Stimulated activated CD8-positive, alpha-beta memory T cell treated with anti-CD3 and anti-CD28 coated beads, Interleukin-12 subunit alpha, Interleukin-12 subunit beta, amount 100 ng/mL, for 4 hours (primary cell): ENCODE results near the gene ASTL.

Source experiments
- DNase-seq: peaks from one replicate; pipeline ENCODE4 v3.0.0-alpha.2; 2020; ENCODE audit warnings: low read depth

Gene ASTL

DNA sequence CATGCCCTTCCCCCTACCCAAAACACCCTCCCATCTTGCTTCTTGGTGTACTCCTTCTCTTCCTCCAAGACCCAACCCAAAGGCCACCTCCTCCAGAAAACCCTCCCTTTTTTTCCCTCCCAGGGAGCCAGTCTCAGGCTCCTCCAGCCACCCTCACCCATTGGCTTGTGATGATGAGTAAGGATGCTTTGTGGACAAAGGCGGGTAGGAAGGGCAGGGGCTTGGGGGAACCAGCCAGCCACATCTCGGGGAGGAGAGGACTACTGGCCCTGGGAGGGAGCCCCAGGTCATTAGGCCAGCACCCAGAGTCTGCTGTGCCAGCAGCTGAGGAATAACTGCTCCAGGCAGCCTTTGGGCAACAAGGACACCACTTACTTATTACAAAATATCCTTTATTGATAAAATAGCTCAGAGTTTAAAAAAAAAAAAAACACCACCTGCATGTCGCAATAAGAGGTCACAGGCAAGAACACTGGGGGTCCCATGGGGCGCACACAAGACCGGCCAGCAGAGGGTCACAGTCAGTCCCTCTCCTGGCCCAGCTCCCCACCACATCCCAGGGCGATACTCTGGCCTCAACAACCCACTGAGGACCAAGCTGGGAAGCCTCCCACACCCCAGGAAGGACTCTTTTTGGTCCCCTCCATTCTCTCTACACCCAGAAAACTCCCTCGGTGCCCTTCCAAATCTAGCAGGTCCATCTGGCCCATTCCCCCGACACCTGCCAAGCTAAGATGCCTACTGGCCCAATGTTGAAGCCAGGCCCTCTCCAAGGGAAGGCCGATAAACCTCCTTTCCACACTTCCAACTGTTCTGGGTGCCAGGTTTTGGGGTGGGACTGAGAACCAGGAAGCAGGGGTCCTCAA is 25.6 kb downstream of the ASTL start:
- DNase-seq, result no peak

DNA sequence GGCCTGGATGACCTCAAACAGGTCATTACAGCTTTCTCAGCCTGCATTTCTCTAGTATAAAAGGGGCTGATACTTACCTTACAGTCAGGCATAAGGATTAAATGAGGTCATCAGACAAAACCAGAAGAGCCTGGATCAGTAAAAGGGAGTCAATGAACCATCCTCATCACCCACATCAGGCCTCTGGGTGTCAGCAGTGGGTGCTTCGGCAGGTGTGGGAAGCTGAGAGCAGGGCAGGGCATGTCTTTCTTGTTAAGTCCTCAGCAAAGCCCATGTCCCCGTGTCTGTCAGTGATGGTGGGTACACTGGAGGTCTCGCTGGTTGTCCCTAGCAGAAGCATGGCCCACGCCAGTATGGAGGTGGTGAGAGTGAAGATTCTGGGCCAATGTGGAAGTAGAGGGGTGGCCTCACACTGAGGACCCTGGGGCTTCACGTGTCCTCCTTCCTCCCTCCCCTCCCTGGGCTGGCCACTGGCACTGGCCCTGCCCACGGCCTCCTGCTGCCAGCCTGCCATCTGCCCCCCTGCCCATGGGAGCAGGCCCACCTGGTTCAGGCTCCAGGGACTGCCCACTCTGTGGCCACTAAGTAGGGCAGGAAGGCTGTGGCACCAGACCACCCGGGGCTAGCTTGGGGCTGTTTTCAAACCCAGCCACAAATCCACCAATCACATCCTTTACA is 26.3 kb downstream of the ASTL start:
- no peak for DNase-seq

DNA sequence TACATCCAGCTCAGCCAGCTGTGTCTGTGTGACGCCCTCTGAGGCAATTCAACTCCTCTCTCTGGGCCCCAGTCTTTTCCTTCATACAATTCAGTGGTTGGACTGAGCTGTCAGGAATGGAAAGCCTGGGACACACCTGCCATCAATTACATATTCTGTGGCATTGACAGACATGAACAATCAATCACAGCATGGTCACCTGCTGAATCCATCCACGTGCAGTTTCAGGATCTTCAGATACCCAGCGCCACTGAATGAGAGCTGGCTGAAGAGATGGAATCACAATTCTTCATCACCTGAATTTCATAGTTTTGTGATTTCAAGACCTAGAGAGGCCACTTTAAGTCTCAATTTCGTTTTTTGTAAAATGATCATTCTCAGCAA is 27.1 kb downstream of the ASTL start:
- no peak for DNase-seq

DNA sequence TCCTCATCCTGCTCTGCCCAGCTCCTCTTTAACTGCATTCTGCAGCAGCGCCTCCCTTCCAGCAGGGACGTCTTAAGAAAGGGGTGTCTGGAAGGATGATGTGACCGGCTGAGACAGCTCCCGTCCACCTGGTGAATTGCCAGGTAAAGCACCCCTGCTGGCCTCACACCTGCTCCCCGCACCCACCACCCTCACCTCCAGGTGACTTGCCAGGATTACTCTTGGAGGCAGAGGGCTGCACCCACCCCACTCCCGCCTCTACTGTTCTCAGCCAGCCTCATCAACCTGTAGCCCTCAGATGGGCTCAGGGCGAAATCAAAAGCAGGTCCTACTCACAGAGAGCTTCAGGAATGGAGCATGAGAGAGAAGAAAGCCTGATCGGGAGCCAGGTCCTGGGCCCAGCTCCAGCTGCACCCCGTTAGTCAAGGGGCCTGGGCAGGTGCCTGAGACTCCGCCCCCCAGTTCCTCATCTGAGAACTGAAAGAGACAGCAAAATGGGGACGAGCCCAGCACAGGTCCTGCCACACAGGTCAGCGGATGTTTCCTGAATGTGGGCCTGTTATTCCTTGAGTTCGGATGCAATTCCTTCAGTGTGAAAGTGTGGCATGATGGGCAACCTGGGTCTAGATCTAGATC is 27.6 kb downstream of the ASTL start:
- no peak for DNase-seq

DNA sequence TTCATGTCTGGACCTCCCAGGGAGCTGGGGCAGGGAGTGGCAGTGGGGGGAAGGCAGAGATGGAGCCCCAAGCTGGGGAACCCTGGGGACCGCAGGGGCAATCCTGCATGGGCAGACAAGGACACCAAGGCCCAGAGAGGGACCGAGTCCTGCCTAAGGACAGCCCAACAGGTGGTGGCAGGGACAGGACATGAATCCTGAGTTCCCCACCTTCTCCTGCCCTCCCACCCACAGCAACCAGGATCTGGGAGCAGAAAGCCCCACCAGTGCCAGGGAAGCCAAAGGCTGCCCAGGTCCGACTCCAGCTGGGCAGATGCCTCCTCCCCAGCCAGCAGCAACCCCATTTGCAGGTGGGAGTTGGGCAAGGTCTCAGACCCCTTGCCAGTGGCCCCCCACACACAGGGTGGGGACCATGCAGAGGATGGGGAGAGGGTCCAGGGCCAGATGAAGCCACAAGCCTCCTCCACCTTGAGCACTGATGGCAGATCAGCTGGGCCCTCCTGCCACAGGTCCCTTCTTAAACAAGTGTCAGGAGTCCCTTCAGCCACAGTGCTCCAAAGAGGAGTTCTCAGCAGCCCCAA is 28.3 kb downstream of the ASTL start:
- no peak for DNase-seq

DNA sequence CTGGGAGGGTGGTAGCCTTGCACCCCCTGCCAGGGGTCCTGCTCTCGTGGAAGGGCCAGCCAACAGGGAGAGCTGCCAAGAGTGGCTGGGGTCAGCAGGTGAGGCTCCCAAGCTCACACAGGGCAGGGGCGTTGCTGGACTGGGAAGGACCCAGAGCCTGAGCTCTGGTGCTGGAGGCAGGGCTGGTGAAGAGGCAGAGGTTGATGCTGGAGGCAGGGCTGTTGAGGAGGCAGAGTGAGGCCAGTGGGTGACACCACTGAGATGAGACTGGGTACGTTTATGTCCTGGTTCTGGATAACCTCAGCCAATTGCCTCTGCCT is 29.0 kb downstream of the ASTL start:
- no peak for DNase-seq

DNA sequence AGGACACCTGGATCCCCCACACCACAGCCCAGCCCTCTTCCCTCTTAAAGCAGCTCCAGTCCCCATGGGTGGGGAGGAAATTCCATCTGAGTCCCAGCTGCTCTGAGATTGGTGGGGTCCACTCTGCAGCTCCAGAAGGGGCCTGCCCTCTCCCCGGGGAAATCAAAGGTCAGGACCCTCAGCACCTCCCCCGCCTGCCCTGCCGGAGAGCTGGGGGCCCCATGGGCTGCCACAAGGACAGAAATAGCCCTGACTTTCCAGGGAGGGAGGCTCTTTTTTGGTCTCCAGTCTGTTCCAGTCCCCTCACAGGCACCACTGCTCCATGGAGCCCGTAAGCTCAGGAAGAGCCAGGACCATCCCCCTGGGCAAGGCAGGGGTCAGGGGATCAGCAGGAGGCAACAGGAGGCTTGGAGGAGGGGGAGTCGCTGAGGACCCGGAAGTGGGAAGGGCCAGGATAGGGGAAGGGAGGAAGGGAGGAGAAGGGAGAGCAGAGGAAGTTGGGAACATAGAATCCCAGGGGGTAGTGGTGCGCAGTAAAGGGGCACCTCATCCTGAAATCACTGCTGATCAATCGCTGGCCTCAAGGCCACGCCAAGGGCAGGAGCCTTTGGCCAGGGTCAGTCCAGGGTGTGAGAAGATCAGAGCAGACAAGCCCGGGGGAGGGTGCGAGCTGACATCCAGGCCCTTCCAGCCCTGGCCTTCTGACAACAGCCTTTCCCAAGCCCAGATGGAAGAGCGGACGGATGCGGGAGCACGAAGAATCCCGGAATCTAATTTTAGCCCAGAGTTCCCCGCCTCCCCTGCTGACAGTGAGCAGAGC is 29.6 kb downstream of the ASTL start:
- no peak for DNase-seq

DNA sequence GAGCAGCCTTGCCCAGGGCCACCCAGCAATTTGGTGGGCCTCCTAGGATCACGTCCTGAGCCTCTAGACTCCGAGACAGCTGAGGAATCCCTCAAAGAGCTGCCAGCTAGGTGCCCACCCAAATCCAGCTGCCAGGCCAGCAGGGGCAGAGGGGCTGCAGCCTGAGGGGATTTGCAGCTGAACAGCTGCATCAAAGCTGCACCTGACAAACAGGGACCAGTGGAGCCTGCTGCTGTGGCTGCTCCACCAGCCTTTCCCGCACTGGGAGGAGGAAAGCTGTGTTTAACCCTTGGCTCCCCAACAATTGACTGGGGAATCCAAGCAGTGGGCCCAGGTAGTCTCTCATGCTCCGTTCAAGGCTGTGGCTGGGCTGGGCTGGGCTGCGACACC is 30.2 kb downstream of the ASTL start:
- DNase-seq, result no peak

DNA sequence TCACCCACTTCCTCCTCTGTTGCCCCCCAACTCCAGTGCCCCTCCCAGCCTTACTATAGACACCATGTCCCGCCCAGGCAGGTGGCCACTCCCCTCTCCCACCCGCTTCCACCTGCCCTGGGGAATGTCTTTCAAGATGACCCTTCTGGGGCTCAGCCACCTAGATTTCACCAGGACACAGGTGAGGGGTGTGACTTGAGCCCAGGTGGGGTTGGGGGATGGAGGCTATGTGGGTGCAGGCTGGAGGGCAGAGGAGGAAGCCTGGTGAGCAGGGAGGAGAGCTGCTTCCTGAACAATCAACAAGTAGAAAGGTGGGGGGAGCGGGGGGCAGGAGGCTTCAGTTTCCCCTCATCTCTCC is 30.6 kb downstream of the ASTL start:
- DNase-seq, result no peak

DNA sequence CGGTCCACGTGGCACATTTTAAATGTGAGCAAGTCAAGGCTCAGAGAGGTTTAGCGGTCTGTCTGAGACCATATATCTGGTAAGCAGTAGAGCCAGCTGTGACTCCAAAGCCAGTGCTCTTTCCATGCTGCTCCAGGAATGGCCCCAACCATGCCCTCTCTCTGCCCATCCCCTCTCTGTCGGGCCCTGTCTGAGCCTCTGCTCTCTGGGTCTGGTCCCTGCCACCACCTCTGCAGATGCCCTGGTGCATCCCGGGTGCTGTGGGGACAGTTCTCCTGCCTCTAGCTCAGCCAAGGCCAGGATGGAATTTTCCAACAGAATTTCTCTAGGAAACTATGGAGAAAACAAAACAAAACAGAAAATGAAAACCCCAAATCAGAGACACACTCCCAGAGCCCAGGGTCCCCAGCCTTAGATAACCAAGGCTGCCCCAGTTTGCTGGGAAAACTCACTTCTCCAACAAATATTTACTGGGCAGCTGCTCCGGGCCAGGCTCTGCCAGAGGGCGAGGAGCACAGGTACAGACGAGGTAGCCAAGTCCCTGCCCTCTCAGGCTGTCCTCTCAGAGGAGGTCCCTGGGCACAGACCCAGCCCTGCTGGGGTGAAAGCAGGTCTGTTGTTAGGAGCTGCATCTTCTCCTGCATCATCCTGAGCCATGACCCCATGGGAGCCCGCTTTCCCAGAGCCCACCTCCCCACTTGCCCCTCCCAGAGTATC is 31.2 kb downstream of the ASTL start:
- no peak for DNase-seq

DNA sequence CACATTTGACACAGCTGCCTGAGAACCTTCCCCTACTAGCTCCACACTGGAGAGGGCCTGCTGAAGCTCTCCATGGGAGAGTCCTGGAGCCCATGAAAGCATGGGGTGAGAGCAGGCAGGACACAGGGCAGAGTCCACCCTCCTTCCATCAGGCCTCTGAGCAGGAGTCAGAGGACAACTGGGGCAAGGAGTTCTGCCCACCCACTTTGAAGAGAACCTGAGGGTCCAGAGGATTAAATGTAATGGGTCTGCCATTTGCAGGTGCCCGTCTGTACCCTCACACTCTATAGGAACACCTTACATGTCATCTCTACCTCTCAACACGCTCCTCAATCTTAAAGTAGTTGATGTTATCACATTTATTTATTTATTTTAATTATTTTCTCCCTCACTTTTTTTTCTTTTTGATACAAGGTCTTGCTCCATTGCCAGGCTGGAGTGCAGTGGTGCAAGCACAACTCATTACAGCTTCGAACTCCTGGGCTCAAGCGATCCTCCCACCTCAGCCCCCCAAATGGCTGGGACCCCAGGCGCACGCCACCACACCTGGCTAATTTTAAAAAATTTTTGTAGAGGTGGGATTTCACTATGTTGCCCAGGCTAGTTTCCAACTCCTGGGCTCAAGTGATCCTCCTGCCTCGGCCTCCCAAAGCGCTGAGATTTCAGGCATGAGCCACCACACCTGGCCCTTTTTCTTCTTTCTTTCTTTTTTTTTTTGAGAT is 32.1 kb downstream of the ASTL start:
- no peak for DNase-seq

DNA sequence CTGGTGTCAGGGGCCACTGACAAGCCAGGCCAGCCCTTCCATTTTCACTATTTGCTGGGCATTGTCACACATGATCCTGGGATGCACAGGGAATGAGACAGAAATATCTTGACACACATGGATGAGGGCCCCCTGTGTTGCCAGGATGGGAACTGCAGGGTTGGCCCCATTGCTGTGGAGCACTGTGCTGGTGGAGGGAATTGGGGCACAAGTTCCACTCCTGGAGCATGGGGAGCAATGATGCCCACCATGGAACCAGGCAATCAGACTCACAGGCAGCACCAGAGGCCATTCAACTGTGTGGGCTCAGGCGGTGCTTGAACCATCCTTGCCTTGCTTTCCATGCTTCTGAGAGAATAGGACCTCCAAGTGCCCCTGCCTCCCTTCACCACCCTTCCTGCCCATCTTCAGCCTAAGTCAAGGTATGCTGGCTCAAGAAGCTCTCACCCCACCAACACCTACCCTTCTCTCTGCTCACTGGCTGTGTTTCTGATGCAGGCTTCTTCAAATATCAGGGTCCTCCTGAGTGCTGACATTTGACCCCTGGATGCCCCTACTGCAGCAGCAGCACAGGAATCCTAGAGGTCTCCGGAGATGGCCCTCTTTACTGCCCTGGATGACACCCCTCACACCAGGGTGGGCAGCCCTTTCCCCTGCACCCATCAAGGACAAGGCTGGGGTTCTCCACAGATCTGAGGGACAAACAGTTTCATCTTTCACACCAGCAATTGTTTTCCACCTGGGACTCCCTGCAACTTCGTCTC is 33.0 kb downstream of the ASTL start:
- no peak for DNase-seq

DNA sequence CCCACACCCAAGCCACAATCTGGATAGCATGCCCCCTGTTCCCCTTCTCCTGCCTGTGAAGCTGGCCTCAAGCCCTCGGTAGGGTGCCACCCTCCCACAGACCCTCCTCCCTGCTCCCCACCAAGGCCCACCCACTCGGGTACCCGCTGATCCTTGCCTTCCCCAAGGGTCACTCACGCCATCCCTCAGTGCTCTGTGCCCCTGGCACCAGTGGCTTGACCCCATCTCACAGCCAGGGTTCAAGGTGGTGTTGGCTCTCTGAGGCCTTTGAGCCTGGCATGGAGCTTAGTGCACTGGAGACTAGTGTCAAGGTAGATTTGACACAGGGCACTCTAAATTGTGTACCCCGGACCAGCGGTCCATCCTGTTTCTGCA is 33.8 kb downstream of the ASTL start:
- no peak for DNase-seq

DNA sequence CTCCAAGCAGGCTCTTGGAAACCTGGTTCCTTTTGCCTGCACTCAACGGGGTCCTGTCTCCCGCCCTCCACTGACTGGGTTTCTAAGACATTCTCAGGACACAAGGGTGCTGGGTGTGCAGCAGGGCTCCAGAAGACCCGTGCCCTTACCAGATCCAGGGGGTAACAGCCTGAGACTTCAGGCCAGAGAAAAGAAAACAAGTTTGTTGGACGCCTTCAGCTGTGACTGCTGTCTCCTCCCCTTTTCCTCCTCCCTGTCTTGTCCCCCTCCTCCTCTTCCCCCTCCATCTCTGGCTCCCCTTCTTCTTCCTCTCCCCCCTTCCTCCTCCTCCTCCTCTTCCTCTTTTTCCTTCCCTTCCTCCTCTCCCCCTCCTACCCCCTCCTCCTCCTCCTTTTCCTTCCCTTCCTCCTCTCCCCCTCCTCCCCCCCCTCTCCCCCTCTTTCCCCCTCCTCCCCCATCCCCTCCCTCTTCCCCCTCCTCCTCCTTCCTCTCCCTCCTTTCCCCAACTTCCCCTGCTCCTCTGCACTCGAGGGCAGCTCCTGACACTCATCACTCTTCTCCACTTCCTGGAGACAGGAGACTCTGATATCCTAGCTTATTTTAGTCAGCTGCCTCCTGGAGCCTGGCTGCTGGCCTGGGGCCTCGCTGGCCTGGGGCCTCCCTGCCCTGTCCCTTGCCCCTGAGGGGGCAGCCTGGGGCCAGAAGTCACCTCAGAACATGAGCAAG is 34.4 kb downstream of the ASTL start:
- DNase-seq, result no peak

DNA sequence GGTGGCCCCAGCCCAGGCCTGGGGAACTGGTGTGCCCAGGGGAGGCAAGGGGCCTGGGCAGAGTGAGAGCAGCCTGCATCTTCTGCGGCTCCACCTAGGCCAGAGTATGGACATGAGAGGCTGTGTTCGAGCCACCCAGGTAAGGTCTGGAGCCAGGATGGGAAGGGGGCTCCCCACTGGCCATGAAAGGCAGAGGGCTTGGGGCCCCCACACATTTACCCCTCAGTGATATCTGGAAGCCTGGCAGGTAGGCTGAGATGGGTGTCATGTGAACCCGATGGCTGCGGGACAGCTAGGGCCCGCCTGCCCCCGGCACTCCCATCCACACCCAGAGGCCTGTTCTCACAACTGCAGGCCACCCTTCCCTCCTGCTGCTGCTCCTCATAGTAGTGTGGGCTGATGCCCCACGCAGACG is 35.1 kb downstream of the ASTL start:
- DNase-seq, result no peak

DNA sequence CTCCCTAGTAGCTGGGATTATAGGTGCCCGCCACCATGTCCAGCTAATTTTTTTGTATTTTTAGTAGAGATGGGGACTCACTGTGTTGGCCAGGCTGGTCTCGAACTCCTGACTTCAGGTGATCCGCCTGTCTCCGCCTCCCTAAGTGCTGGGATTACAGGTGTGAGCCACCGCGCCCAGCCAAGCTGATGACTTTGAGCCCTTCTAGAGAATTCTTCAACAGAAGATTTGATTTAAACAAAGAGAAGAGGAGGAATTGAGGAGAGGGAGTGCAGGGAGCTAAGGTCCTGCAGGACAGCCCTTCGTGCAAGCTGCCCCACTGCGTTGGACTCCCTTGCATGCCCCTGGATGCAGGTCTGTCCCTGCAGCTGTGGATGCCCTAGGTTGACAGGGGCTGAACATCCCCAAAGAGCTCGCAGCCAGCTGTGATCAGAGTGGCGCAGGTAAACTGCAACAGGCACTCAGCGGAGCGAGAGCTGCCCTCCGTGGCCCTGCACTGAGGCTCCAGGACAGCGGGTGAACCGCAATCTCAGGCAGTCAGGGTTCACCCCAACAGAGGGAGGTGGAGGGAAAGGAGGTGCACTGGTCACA is 35.6 kb downstream of the ASTL start:
- no peak for DNase-seq

DNA sequence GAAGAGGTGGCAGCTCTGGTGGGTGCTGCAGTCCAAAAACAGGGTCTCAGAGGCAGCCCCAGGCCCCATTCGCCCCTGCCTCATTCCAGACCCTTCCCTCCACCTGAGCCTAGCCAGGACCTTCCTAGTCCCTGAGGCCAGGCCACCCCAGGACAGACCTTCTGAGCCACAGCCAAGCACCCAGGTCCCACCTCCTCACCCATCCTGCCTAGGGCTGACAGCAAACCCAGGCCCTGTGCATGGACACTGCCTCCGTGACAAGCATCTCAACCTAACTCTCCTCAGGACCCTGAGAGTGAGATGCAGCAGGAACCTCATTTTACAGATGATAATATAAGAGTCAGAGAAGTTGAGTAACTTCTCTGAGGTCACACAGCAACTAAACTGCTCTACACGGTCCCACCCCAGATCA is 37.4 kb downstream of the ASTL start:
- DNase-seq, result no peak

DNA sequence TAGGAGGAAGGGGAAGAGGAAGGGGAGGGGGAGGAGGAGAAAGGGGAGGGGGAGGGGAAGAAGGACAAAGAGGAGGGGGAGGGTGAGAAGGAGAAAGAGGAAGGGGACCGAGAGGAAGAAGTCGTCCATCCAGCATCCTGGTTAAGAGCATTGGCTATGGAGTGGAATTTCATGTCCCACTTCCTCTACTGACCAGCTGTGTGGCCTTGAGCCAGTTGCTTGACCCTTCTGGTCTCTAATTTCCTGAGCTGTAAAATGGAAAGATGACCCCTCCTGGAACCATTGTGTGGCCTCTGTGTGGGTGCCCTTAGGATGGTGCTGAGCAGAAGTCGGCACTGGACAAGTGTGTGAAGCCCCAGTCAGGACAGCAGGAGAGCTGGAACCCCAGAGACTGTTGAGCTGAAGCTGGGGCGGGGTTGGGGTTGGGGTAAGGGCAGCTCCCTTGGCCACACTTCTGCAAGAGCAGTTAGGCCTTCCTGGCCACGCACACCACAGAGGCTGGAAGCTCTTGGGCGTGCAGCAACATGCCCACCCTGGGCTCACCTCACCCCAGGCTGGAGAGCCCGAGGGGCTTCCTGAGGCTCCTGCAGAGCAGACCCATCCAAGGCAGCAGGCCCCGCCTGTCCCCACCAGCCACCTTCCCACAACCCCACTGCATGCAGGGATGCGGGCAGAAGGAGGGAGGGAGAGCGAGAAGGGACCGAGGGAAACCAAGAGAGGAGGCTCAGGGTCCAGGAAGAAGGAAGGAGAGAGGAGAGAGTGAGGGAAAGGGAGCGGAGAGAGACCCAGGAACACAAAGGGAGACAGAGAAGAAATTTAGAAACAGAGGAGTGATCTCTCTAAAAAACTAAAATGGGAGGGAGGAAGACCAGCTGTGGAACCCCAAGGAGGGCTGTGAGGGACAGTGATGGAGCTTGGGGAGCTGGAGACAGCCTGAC is 38.2 kb downstream of the ASTL start:
- DNase-seq, result no peak
